Islet precursor cell (in vitro differentiated cells): Measurements from ENCODE around the gene EHMT1.
A peak's percentile ranks its signal among the peaks of the same experiment; 100 is the strongest.
"Not testable (repeated sequence)": the region's sequence is repeated elsewhere in the genome, so short reads cannot be mapped to it uniquely, and the experiment has no call there.

ENCODE experiments used
- DNase-seq: peaks from one replicate; pipeline ENCODE4 v3.0.0-alpha.2; 2018

The EHMT1 gene

GRCh38 chr9:137722481-137722880 lies 103.7 kb downstream of the EHMT1 start:
- no peak for DNase-seq

GRCh38 chr9:137723356-137723755 lies 104.6 kb downstream of the EHMT1 start:
- DNase-seq: not testable (repeated sequence)

- peak; percentile 96 for DNase-seq
Measured at GRCh38 chr9:137723783-137724445, 105.1 kb downstream of the EHMT1 start.

GRCh38 chr9:137724818-137725240 lies 106.0 kb downstream of the EHMT1 start:
- DNase-seq: no peak

- no peak for DNase-seq
Measured at GRCh38 chr9:137725598-137725997, 106.8 kb downstream of the EHMT1 start.

GRCh38 chr9:137726336-137726735 lies 107.5 kb downstream of the EHMT1 start:
- not testable (repeated sequence) for DNase-seq

GRCh38 chr9:137726764-137727163 lies 108.0 kb downstream of the EHMT1 start:
- no peak for DNase-seq

- no peak for DNase-seq
Measured at GRCh38 chr9:137727716-137728115, 108.9 kb downstream of the EHMT1 start.

- peak; percentile 32 for DNase-seq
Measured at GRCh38 chr9:137728444-137729311, 109.9 kb downstream of the EHMT1 start.

GRCh38 chr9:137731216-137731946 lies 112.6 kb downstream of the EHMT1 start:
- DNase-seq: peak; percentile 39

GRCh38 chr9:137731947-137732813 lies 113.4 kb downstream of the EHMT1 start:
- peak; percentile 30 for DNase-seq

- DNase-seq: peak; percentile 22
Measured at GRCh38 chr9:137733429-137733828, 114.6 kb downstream of the EHMT1 start.

GRCh38 chr9:137734181-137734580 lies 115.4 kb downstream of the EHMT1 start:
- no peak for DNase-seq

- DNase-seq: peak; percentile 1
Measured at GRCh38 chr9:137738182-137738696, 119.4 kb downstream of the EHMT1 start.

- DNase-seq: no peak
Measured at GRCh38 chr9:137738703-137739102, 119.9 kb downstream of the EHMT1 start.

GRCh38 chr9:137739371-137740309 lies 120.8 kb downstream of the EHMT1 start:
- DNase-seq: no peak

- no peak for DNase-seq
Measured at GRCh38 chr9:137740312-137740711, 121.5 kb downstream of the EHMT1 start.

- DNase-seq: no peak
Measured at GRCh38 chr9:137741330-137741729, 122.5 kb downstream of the EHMT1 start.

- DNase-seq: peak; percentile 67
Measured at GRCh38 chr9:137742698-137743097, 123.9 kb downstream of the EHMT1 start.

GRCh38 chr9:137743695-137744094 lies 124.9 kb downstream of the EHMT1 start:
- DNase-seq: no peak

- peak; percentile 36 for DNase-seq
Measured at GRCh38 chr9:137744632-137745183, 125.9 kb downstream of the EHMT1 start.
